ENCODE measurements around the gene RPS15.
"Not testable (repeated sequence)": the region's sequence is repeated elsewhere in the genome, so short reads cannot be mapped to it uniquely, and the experiment has no call there.

RPS15 gene

GRCh38 chr19:1402411-1403070 is 35.7 kb upstream of the RPS15 start:
- no peak for DNase-seq

- peak; percentile 99 for DNase-seq
These were observed 31.2 kb upstream of the RPS15 start for GRCh38 chr19:1406774-1407527.

- DNase-seq: peak; percentile 22
These were observed 30.5 kb upstream of the RPS15 start, which contains the start of gene DAZAP1 for GRCh38 chr19:1407528-1408299. TSS of gene DAZAP1 (plus strand) at chr19:1407586. CDS start at chr19:1407774, 188 bp downstream.

- DNase-seq: peak; percentile 55
These were observed 29.6 kb upstream of the RPS15 start for GRCh38 chr19:1408300-1409203.

- no peak for DNase-seq
These were observed 28.8 kb upstream of the RPS15 start for GRCh38 chr19:1409204-1410005.

- DNase-seq: no peak
These were observed 27.9 kb upstream of the RPS15 start for GRCh38 chr19:1410136-1410786.

GRCh38 chr19:1410789-1411188 is 27.4 kb upstream of the RPS15 start:
- DNase-seq: no peak

- peak; percentile 17 for DNase-seq
These were observed 26.7 kb upstream of the RPS15 start for GRCh38 chr19:1411255-1412191.

- no peak for DNase-seq
These were observed 25.8 kb upstream of the RPS15 start for GRCh38 chr19:1412323-1412923.

GRCh38 chr19:1412995-1413800 is 25.0 kb upstream of the RPS15 start:
- DNase-seq: no peak

GRCh38 chr19:1416014-1416841 is 22.0 kb upstream of the RPS15 start:
- DNase-seq: no peak

- no peak for DNase-seq
These were observed 21.1 kb upstream of the RPS15 start for GRCh38 chr19:1417145-1417544.

- no peak for DNase-seq
These were observed 20.3 kb upstream of the RPS15 start for GRCh38 chr19:1417681-1418495.

- no peak for DNase-seq
These were observed 19.8 kb upstream of the RPS15 start for GRCh38 chr19:1418496-1418775.

GRCh38 chr19:1418951-1419738 is 19.1 kb upstream of the RPS15 start:
- DNase-seq: no peak

- not testable (repeated sequence) for DNase-seq
These were observed 18.1 kb upstream of the RPS15 start for GRCh38 chr19:1420085-1420484.
